ENCODE results near the gene RPS6KC1.

- TF ChIP-seq POLR2A (IDR thresholded peaks at IDR 0.05) = no peak
- TF ChIP-seq, protein P1, sequence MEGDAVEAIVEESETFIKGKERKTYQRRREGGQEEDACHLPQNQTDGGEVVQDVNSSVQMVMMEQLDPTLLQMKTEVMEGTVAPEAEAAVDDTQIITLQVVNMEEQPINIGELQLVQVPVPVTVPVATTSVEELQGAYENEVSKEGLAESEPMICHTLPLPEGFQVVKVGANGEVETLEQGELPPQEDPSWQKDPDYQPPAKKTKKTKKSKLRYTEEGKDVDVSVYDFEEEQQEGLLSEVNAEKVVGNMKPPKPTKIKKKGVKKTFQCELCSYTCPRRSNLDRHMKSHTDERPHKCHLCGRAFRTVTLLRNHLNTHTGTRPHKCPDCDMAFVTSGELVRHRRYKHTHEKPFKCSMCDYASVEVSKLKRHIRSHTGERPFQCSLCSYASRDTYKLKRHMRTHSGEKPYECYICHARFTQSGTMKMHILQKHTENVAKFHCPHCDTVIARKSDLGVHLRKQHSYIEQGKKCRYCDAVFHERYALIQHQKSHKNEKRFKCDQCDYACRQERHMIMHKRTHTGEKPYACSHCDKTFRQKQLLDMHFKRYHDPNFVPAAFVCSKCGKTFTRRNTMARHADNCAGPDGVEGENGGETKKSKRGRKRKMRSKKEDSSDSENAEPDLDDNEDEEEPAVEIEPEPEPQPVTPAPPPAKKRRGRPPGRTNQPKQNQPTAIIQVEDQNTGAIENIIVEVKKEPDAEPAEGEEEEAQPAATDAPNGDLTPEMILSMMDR (IDR thresholded peaks at IDR 0.05) = no peak
These were observed 9.8 kb downstream of the RPS6KC1 start for GRCh38 chr1:213060836-213061235.
